Tibial nerve (tissue), 4 donors: Measurements from ENCODE around the gene LDHB.

Experiments used
- EP300 ChIP-seq, 2 donors: sonication (generic); formaldehyde crosslinking; IDR thresholded peaks; one replicate each; pipeline ENCODE4 v1.6.1; 2017; ENCODE audit warnings: antibody characterized with exemption in 2 of 2, mild to moderate bottlenecking in 1 of 2
- POLR2A ChIP-seq, 2 donors: fragments of 450-650 bp; IDR thresholded peaks; one replicate each; pipeline ENCODE4 v1.6.1; 2017; ENCODE audit warnings: antibody characterized with exemption in 2 of 2, mild to moderate bottlenecking in 2 of 2, moderate library complexity in 2 of 2
- TF ChIP-seq, protein P1 (sequence below), 5 experiments: fragments of 200-600 bp in 3 of 5; fragments of 450-650 bp in 2 of 5; sonication (generic) in 3 of 5; IDR thresholded peaks; one replicate each; pipeline ENCODE4 v1.5.1; 2016 to 2019; ENCODE audit warnings: antibody characterized with exemption in 5 of 5, mild to moderate bottlenecking in 3 of 5, moderate library complexity in 2 of 5

- TF ChIP-seq, protein P1, sequence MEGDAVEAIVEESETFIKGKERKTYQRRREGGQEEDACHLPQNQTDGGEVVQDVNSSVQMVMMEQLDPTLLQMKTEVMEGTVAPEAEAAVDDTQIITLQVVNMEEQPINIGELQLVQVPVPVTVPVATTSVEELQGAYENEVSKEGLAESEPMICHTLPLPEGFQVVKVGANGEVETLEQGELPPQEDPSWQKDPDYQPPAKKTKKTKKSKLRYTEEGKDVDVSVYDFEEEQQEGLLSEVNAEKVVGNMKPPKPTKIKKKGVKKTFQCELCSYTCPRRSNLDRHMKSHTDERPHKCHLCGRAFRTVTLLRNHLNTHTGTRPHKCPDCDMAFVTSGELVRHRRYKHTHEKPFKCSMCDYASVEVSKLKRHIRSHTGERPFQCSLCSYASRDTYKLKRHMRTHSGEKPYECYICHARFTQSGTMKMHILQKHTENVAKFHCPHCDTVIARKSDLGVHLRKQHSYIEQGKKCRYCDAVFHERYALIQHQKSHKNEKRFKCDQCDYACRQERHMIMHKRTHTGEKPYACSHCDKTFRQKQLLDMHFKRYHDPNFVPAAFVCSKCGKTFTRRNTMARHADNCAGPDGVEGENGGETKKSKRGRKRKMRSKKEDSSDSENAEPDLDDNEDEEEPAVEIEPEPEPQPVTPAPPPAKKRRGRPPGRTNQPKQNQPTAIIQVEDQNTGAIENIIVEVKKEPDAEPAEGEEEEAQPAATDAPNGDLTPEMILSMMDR (IDR thresholded peaks at IDR 0.05): no peak
- TF ChIP-seq POLR2A (IDR thresholded peaks at IDR 0.05) (no peak), EP300 (IDR thresholded peaks at IDR 0.05) (no peak)
Observed at GRCh38 chr12:21675641-21676040, 18.0 kb upstream of the LDHB start.
